SH-SY5Y (cell line): ENCODE data around the gene UACA.

Experiments
- GATA2 ChIP-seq: IDR thresholded peaks from 2 replicates; pipeline ENCODE4 v1.6.1; 2011; ENCODE audit warnings: mild to moderate bottlenecking, low read depth, low read length
- GATA3 ChIP-seq: IDR thresholded peaks from 2 replicates; pipeline ENCODE4 v1.6.1; 2011; ENCODE audit warnings: low read depth, mild to moderate bottlenecking, low read length, moderate library complexity

DNA sequence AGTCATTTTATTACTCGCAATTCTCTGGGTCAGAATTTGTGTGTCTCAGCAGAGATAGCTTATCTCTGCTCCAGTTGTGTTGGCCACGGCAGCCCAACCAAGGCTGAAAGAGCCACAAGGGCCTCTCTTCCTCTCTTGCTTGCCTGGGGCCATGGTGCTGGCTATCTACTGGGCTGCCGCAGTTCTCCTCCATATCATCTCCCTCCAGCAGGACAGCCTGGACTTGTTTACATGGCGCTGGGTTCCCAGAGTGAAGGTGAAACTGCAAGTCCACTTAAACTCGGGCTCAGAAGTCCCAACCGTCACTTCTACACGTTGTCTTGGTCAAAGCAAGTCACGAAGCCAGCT is 134.8 kb downstream of the UACA start:
- TF ChIP-seq GATA2 (no peak), GATA3 (no peak)
